GM19193 (cell line): Measurements from ENCODE around the gene VENTX.

ENCODE experiments used
- POLR2A ChIP-seq: IDR thresholded peaks from 4 replicates; pipeline ENCODE4 v1.6.1; 2011; ENCODE audit not compliant: insufficient read depth, insufficient read length; ENCODE audit errors: extremely low read depth

The VENTX gene

DNA sequence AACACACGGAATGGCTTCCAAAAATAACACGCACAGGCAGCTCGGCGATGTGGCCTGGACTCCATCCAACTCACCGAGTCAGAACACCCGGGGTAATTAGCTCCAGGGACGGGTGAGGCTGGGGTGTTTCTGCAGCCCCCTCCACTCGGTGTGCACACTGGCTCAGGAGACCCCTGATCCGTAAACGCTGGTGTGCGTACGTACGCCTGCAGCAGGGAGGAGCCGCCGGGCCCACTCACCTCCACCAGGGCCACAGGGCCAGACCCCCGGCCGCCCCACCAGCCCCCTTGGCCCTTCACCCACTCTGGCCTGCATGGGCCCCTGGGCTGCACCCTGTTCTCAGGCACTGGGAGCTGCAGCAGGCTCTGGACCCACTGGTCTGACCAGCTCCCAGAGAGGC lies 30.0 kb upstream of the VENTX start:
- no peak for TF ChIP-seq POLR2A

DNA sequence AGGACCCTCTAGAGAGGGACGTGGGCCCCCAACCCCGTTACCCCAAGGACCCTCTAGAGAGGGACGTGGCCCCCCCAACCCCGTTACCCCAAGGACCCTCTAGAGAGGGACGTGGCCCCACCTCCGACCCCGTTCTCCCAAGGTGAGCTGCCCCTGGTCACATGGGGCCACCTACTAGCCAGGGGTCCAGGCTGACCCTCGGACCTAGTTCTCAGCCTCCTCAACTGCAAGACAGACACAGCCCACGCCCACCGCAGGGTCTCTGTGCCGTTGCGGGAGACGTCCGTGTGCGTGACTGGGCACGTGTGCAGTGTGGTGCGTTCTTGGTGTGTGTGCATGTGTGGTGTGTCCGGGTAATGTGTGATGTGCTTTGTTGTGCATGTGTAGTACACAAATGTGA lies 29.2 kb upstream of the VENTX start:
- TF ChIP-seq POLR2A: no peak

DNA sequence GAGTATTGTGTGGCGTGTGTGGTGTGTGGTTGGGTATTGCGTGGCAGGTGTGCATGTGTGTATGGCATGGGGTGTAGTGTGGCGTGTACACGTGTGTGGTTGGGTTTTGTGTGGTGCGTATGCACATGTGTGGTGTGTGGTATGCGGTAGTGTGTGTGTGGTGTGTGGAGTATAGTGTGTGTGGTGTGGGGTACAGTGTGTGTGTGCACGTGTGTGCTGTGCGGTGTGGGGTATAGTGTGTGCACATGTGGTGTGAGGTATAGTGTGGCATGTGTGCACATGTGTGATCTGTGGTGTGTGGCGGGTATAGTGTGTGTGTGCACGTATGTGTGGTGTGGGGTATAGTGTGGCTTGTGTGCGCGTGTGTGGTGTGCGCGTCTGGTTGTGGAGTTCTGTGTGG lies 28.5 kb upstream of the VENTX start:
- TF ChIP-seq POLR2A: no peak

DNA sequence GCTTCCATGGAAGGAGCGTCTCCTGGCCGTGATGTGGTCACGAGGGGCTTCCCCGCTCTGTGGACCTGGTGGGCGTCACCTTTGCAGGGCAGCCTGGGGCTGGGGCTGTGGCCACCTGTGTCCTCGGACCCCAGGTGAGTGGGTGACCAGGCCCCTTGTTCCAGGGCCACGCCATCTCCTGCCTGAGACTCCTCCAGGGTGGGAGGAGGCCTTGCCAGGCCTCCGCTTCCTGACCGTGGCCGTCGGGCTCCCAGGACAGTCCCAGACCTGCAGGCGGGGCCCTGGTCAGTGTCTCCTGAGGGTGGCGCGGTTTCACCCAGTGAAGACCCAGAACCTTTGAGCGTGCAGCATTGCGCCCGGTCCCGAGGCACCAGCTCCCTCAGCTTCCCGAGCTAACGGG lies 28.0 kb upstream of the VENTX start:
- TF ChIP-seq POLR2A: no peak

DNA sequence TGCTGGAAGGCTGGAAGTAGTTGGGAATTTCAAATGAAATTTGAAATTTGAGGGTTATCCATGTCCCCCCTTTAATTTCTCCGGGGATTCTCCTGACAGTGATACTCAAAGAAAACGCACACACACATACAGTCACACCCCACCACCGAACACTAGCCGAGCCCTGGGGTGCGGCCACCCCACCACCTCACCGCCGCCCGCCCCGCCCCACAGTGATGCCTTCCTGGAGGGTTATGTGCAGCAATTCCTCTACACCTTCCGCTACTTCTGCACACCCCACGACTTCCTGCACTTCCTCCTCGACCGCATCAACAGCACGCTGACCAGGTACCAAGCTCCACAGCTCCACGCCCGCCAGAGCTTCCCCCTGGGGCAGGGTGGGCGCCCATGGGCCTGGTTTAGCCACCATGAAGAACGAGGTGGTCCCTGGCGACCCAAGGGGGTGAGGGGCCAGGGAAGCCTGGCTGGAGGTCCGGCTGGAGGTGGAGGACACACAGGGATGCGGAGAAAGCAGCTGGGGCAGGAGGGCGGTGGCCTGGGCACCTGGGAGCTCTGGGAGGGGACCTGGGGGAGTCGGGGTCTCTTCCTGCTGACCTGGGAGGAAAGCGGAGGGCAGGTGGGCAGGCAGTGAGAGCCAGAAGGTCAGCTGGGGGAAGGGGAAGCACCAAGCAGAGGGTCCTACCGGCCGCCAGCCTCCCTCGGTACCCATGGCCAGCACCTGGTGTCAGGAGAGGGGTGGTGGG lies 27.1 kb upstream of the VENTX start:
- no peak for TF ChIP-seq POLR2A

DNA sequence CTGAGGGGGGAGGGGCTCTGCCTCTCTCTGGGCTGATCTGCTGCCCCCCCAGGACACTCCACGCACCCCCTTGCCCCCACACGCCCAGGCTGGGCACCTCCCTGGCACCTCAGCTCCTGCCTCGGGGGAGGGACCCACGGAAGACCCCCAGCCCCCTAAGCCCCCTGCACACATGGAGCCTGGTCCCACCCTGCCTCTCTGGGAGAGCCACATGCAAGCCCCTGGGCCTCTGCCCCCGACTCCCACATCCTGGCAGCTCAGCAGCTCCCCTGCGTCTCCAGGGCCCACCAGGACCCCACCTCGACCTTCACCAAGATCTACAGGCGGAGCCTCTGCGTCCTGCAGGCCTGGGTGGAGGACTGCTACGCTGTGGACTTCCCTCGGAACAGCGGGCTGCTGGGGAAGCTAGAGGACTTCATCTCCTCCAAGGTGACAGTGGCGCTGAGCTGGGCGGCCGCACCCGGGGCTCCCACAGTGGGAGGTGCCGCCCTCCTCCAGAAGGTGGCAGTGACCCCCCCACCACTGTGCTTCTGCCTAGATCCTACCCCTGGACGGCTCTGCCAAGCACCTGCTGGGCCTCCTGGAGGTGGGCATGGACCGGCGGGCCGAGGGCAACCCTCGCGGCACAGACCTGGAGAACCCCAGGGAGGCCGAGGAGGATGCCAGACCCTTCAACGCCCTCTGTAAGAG lies 26.4 kb upstream of the VENTX start:
- no peak for TF ChIP-seq POLR2A

DNA sequence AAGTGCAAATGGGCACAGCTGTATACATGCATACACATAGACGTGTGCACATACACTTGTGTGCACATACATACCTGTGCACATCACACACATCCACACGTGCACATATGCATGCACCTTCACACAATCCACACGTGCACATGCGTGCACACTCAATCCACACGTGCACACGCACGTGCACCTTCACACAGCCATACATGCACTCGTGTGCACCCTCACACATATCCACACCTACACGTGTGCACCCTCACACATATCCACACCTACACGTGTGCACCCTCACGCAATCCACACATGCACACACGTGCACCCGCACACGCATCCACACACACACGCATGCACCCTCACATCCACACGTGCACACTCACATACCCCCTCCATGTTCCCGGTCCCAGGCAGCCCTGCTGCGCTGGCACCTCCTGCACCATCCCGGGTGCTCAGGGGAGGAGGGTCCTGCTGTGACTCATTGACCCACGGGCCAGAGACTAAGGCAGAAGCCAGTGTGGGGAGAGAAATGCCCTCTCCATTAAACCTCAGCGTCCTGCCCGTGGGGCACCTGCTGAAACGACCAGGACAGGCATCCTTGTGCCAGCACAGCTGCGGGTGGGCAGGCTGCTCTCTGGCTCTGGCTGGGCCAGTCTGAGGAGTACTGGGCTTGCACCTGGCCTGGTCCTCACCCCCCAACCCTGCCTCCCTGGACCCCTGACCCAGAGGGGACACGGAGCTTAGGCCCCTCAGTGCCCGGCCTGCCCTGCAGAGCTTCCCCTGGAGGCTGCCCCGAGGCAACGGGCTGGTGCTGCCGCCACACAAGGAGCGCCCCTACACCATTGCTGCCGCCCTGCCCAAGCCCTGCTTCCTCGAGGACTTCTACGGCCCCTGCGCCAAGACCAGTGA lies 25.4 kb upstream of the VENTX start:
- no peak for TF ChIP-seq POLR2A

DNA sequence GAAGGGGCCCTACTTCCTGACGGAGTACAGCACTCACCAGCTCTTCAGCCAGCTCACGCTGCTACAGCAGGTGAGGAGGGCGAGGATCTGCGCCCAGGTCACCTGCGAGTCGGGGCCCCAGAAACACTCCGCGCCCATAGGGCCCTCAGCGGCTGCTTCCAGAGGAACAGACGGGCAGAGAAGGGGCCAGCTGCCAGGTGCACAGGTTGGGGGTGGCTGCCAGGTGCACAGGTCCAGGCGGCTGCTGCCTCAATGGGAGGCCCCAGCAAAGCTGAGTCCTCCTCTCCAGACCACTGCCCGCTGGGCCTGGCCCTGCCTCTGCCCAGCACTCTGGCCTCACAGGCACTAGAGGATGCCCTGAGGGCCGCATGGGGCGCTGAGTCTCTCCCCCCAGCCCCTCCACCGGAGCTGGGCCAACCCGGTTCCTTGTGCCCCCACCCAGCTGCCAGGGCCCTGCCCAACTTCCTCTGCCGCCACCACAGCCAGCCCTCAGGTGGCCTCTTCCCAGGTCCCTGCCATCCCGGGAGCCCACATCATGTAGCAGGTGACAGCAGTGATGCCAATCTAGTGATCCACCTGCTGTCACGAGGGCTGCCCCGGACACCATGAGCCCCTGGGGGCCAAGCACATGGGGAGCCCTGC lies 24.7 kb upstream of the VENTX start:
- no peak for TF ChIP-seq POLR2A

DNA sequence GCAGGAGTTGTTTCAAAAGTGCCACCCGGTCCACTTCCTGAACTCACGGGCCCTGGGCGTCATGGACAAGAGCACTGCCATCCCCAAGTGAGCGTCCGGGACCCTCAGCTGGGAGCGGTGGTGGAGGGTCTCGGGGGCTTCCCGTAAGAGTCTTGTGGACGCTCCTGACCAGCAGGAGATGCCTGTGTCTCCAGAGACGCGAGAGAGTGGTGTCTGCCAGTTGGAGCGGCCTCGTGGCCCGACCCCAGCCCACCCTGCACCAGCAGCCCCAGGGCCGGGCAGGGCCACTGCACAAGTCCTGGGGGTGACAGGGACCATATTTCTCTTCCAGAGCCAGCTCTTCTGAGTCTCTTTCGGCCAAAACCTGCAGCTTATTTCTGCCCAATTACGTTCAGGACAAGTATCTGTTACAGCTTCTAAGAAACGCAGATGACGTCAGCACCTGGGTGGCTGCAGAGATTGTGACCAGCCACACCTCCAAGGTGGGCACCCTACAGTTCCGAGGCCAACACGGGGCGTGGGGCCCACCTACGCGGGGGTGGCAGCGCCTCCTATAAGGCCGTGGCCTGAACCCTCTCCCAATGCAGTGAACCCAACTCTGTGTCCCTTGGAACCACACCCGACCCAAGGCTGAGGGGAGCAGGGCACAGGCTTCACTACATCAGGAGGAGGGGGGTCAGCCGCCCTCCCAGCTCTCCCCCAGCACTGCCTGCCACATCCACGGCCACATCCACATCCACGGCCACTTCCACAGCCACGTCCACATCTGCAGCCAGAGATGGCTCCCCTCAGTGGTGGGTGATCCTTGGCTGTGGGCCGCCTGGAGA lies 23.8 kb upstream of the VENTX start:
- no peak for TF ChIP-seq POLR2A

DNA sequence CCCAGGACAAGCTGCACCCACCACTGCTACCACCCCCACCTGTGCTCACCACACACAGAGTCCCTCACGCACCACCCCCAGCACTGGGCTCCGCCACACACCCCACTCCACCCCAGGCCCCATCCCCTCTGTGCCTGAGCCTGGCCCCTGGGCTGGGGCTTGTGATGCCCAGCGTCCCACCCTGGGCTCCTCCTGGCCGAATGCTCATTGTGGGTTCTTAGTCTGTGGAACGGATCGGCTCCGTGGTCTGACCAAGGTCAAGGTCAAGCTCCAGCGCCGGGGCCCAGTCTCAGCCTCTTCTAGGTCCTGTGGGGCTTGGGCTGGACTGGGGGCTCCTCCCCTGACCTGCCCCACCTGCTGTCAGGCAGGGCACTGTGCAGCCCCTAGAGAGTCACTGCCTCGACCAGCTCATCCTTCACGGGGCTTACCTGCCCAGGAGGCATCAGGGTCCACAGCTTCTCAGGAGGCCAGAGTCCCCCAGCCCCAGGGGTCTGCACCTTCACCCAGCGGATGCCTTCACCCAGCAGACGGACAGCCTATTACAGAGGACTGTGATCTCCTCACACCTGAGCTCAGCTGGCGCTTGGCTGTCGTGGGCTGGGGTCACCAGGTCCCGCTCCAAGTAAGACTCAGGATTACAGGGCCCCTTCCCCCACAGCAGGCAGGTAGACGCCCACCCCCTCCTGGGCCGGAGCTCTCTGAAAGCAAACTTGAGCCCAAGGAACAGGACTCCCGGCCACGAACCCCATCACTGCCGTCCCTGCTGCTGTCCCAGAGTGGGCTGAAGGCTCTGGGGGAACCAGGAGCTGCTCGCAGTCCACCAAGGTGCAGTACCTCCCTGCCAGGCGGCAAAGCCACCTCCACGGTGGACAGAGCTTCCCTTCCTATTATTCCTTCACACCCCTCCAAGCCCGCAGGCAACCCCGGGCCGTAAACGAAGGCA lies 22.9 kb upstream of the VENTX start:
- no peak for TF ChIP-seq POLR2A

DNA sequence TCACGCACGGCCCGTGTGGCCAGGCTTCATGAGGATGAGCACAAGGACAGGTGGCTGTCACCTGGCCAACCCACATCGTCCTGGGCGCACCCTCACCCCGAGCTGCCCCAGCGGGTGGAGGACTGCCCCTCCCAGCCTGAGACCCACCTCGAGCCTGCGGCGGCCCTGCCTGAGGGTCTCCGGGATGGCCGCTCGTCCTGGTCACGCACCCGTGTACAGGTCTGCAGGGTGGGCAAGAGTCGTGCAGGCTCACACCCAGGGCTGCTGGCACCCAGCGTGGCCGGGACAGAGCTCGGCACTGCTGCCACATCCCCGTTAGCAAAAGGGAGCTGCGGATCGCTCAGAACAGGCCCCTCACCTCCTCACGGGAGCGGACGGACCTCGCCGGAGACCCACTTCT lies 22.1 kb upstream of the VENTX start:
- TF ChIP-seq POLR2A: no peak

DNA sequence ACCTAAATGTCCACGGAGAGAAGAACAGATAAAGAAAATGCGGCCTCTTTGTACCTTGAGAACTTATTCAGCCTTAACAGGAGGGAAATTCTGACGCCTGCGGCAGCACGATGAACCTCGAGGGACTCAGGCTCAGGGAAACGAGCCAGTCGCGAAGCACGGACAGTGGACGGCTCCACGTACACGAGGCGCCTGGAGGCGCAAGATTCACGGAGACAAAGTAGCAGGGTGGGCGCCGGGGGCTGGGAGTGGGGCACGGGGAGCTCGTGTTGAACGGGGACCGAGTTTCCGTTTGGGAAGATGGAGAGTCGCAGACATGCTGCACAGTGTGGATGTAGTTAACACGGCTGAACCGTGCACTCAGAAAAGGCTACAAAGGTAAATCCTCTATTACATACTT lies 20.9 kb upstream of the VENTX start:
- TF ChIP-seq POLR2A: no peak

DNA sequence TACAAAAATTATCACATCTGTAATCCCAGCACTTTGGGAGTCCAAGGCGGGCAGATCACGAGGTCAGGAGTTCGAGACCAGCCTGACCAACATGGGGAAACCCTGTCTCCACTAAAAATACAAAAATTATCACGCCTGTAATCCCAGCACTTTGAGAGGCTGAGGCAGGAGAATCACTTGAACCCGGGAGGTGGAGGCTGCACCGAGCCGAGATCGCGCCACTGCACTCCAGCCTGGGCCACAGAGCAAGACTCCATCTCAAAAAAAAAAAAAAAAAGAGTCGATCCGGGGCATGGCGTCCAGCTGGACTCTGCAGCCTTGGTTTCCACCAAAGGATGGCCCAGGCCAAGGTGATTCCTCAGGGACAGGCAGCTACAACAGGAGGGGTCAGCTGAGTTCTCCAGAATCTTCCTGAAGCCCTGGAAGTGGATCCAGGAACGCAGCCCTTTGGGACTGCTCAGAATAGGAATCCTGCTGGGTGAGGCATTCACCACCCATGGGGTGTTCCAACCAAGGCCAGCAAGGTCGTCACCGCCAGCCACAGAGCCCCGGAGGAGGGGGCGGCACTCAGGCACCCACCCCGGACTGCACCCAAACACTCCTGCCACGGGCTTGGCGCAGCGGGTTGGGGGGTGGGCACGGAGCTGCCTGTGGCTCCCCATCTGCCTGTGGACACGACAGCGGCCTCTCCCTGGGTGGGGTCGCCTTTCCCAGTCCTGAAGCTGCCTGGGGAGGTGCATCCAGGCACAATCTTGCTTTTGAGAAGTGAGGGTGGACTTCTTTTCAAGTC lies 19.7 kb upstream of the VENTX start:
- TF ChIP-seq POLR2A: no peak

DNA sequence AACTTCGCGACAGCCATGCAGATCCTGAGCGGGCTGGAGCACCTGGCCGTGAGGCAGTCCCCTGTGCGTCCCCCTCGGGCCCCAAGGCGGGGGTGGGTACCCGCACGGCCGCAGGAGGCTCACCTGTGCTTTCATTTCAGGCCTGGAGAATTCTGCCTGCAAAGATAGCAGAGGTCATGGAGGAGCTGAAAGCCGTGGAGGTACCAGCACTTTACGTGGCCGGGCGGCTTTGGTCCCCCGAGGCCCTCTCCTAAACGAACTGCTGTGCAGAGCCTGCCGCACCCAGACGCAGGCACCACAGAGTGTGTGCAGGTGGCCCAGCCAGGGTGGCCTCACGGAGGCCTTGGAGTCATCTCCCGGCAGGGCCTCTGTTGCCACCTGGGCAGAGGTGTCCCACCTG lies 18.8 kb upstream of the VENTX start:
- no peak for TF ChIP-seq POLR2A
